Activated T-cell treated with anti-CD3 and anti-CD28 coated beads, Interleukin-2, amount 50 U/mL, for 1 hour (primary cell): ENCODE results near the gene CLDN19.
A peak's percentile ranks its signal among the peaks of the same experiment; 100 is the strongest.

Experiments
- DNase-seq: peaks from one replicate; pipeline ENCODE4 v3.0.0-alpha.2; 2020

CLDN19 gene

GRCh38 chr1:42739753-42740700, at the start of gene CLDN19:
CLDN19 (minus strand) TSS chr1:42740236; CDS start chr1:42740063, 173 bp downstream.
- no peak for DNase-seq

- no peak for DNase-seq
These were observed 48.0 kb upstream of the CLDN19 start for GRCh38 chr1:42788021-42788420.

- no peak for DNase-seq
These were observed 46.1 kb upstream of the CLDN19 start for GRCh38 chr1:42786097-42786496.

- peak; percentile 53 for DNase-seq
These were observed 45.1 kb upstream of the CLDN19 start, which contains the start of gene TMEM269 for GRCh38 chr1:42784946-42785693. TMEM269 (plus strand) TSS chr1:42784991; CDS start chr1:42789894, 4,903 bp downstream.

GRCh38 chr1:42784547-42784945, 44.5 kb upstream of the CLDN19 start:
- no peak for DNase-seq

- no peak for DNase-seq
These were observed 43.1 kb upstream of the CLDN19 start for GRCh38 chr1:42783092-42783491.

GRCh38 chr1:42780176-42780575, 40.1 kb upstream of the CLDN19 start:
- DNase-seq = no peak

GRCh38 chr1:42779725-42780124, 39.7 kb upstream of the CLDN19 start:
- no peak for DNase-seq

GRCh38 chr1:42777852-42778251, 37.8 kb upstream of the CLDN19 start:
- no peak for DNase-seq

GRCh38 chr1:42776502-42776901, 36.5 kb upstream of the CLDN19 start:
- DNase-seq = no peak

- DNase-seq = no peak
These were observed 35.0 kb upstream of the CLDN19 start for GRCh38 chr1:42774928-42775526.

GRCh38 chr1:42773420-42773819, 33.4 kb upstream of the CLDN19 start:
- DNase-seq = no peak

- DNase-seq = no peak
These were observed 29.8 kb upstream of the CLDN19 start for GRCh38 chr1:42769811-42770210.

GRCh38 chr1:42768172-42768571, 28.1 kb upstream of the CLDN19 start:
- no peak for DNase-seq

- no peak for DNase-seq
These were observed 27.5 kb upstream of the CLDN19 start for GRCh38 chr1:42767510-42768000.

- peak; percentile 99 for DNase-seq
These were observed 26.9 kb upstream of the CLDN19 start, which contains the start of the genes C1orf50 and P3H1 for GRCh38 chr1:42766741-42767509. C1orf50 (plus strand) TSS chr1:42767249; CDS start chr1:42767312, 63 bp downstream. P3H1 (minus strand) TSS chr1:42767028; CDS start chr1:42766971, 57 bp downstream.

GRCh38 chr1:42765832-42766740, 26.1 kb upstream of the CLDN19 start:
- DNase-seq = peak; percentile 33

- no peak for DNase-seq
These were observed 25.2 kb upstream of the CLDN19 start for GRCh38 chr1:42765269-42765668.

GRCh38 chr1:42762269-42762668, 22.2 kb upstream of the CLDN19 start:
- no peak for DNase-seq

- DNase-seq = no peak
These were observed 21.5 kb upstream of the CLDN19 start for GRCh38 chr1:42761567-42761966.

GRCh38 chr1:42759114-42759513, 19.1 kb upstream of the CLDN19 start:
- no peak for DNase-seq
